Lower lobe of right lung (tissue), 2 donors: ENCODE measurements around the gene CBLL1. TPM values are rescaled to one million over a fixed set of nuclear protein-coding genes. Genes with fewer than 3 reads are reported as not detected.

Source experiments
- ATAC-seq, 2 donors: fragments of 200-7000 bp; cut with Tn5 transposase; one replicate each; pipeline ENCODE4 v1.9.1; 2020 to 2022; ENCODE audit warnings: mild to moderate bottlenecking in 2 of 2, moderate library complexity in 2 of 2
- DNase-seq: peaks from one replicate; pipeline ENCODE4 v3.0.0-alpha.2; 2020
- H3K27ac ChIP-seq: fragments of 200-600 bp; one replicate; pipeline ENCODE4 v1.8.0; 2022
- H3K27me3 ChIP-seq: fragments of 200-600 bp; one replicate; pipeline ENCODE4 v1.8.0; 2022; ENCODE audit warnings: low read depth
- H3K36me3 ChIP-seq: fragments of 200-600 bp; one replicate; pipeline ENCODE4 v1.8.0; 2022; ENCODE audit warnings: mild to moderate bottlenecking
- H3K4me1 ChIP-seq: fragments of 200-600 bp; one replicate; pipeline ENCODE4 v1.8.0; 2022
- H3K4me3 ChIP-seq: fragments of 200-600 bp; one replicate; pipeline ENCODE4 v1.8.0; 2022; ENCODE audit warnings: mild to moderate bottlenecking
- H3K9me3 ChIP-seq: fragments of 200-600 bp; one replicate; pipeline ENCODE4 v1.8.0; 2022
- CTCF ChIP-seq: fragments of 200-600 bp; IDR thresholded peaks from one replicate; pipeline ENCODE4 v1.8.0; 2022; ENCODE audit warnings: antibody characterized with exemption, mild to moderate bottlenecking
- intact Hi-C: fragments of 100-400 bp; cut with DNase I; formaldehyde crosslinking; loops from one replicate; pipeline ENCODE4 v1.11.0; 2022
- total RNA-seq: library from RNA; stranded (reverse); fragmentation: NEBNext Ultra II Directional; extraction: Animal tissue kit (Norgen Biotek cat#: 25700); gene quantifications from one replicate; pipeline ENCODE4 v1.2.1, GENCODE V29; 2021
- donor health status: DM: no; HTN: yes; CAD: no; lungs with severe emphysema.

CBLL1 gene
- total RNA-seq, 1 donor from 2014 or later, result 20.9 TPM

- intact Hi-C loops, result no loop called here
- Histone ChIP-seq H3K4me3 (no peak overlapping the region), H3K36me3 (no peaks in the 10 kb centered on the region), H3K27ac (no peak overlapping the region), H3K4me1 (no peaks in the 10 kb centered on the region), H3K27me3 (no peaks in the 10 kb centered on the region), H3K9me3 (no peaks in the 10 kb centered on the region)
- DNase-seq (no peak), ATAC-seq (peak; percentile 30 to 75)
- no peak for TF ChIP-seq CTCF
These were observed 31.9 kb upstream of the CBLL1 start for GRCh38 chr7:107712025-107712424.

DNA sequence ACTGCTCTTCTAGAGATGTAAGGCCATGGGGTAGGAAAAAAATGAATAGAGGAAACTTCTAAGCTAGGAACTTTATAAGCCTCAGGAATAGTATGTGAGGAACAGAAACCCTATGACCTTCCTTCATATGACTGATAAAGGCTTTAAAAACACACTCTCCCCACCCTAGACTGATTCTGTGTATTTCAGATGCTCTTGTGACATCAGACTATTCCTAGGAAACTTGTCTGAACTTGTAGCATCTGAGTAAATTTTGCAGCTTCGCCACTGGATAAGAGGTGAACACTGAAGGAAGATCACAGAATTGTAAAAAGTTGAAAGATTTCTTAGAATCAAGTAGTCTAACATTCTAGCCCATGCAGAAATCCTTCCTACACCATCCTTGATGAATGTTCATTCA lies 31.0 kb upstream of the CBLL1 start:
- Histone ChIP-seq H3K36me3 (no peaks in the 10 kb centered on the region), H3K9me3 (no peaks in the 10 kb centered on the region), H3K4me1 (no peaks in the 10 kb centered on the region), H3K27ac (no peak overlapping the region), H3K4me3 (no peak overlapping the region), H3K27me3 (no peaks in the 10 kb centered on the region)
- DNase-seq (no peak), ATAC-seq (no peak)
- intact Hi-C loops, result no loop called here
- no peak for TF ChIP-seq CTCF

- H3K4me3 ChIP-seq, result no peak overlapping the region
- TF ChIP-seq CTCF, result no peak
- ATAC-seq (no peak), DNase-seq (no peak)
- H3K36me3 ChIP-seq, result no peaks in the 10 kb centered on the region
- no peak overlapping the region for H3K27ac ChIP-seq
- no peaks in the 10 kb centered on the region for H3K9me3 ChIP-seq
- intact Hi-C loops, result no loop called here
- H3K27me3 ChIP-seq, result no peaks in the 10 kb centered on the region
- H3K4me1 ChIP-seq, result no peaks in the 10 kb centered on the region
These were observed 28.4 kb upstream of the CBLL1 start for GRCh38 chr7:107715531-107715930.

GRCh38 chr7:107718456-107719193 lies 25.3 kb upstream of the CBLL1 start:
- Histone ChIP-seq H3K4me3 (no peak overlapping the region), H3K27ac (no peak overlapping the region), H3K9me3 (no peaks in the 10 kb centered on the region), H3K27me3 (no peaks in the 10 kb centered on the region), H3K36me3 (no peaks in the 10 kb centered on the region), H3K4me1 (no peaks in the 10 kb centered on the region)
- ATAC-seq (no peak), DNase-seq (no peak)
- TF ChIP-seq CTCF, result no peak
- intact Hi-C loops, result no loop called here

DNA sequence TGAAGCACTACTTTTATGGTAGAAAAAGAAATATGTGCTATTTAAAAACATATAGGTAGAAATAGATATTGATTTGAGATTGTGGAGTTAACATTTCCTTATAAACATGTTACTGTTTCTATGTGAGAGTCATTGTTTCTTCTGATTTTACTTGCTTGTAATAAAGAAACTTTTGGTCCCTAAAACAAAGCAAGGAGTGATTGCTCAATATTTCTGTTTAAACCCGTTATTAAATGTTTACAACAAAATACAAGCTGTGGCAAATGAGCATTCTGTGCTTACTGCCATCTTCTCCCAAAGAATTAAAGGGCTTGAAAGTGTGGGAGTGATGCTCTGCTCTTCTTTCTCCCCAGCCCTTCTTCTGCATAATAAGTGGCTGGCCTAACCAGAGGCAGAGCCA lies 22.7 kb upstream of the CBLL1 start:
- intact Hi-C loops, result no loop called here
- Histone ChIP-seq H3K9me3 (no peaks in the 10 kb centered on the region), H3K4me1 (no peaks in the 10 kb centered on the region), H3K27me3 (no peaks in the 10 kb centered on the region), H3K36me3 (no peaks in the 10 kb centered on the region), H3K4me3 (no peak overlapping the region), H3K27ac (no peak overlapping the region)
- ATAC-seq (no peak), DNase-seq (no peak)
- TF ChIP-seq CTCF, result no peak
